ENCODE results near the gene VAV2.
A peak's percentile ranks its signal among the peaks of the same experiment; 100 is the strongest.

Gene VAV2

DNA sequence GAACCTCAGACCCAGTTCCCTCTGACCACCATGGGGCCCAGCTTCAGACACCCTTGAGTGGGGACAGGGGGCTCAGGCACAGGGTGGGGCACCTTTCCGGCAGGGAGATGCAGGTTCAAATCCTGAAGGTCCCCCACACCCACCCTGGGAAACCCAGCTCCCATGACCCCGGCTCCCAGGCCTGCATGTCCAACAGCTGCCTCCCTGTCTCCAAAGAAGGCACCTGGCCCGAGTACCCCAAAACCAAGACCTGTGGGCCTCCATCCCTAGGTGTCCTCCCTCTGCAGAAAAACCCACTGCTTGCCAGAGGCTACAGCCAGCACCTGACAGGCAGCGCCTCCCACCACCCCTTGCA, 38.5 kb downstream of the VAV2 start:
- H3K9ac ChIP-seq (ENCODE audit: low read length): peak overlapping the region; percentile 40; the same call in 1 of the 2 replicates
- H4K20me1 ChIP-seq (ENCODE audit: low read depth, low read length): no peaks in the 10 kb centered on the region
- peaks cover 58% of the 10 kb centered on the region for H3K79me2 ChIP-seq (ENCODE audit: insufficient read depth, low read length)
- peaks cover 36% of the 10 kb centered on the region for H3F3A ChIP-seq (ENCODE audit: insufficient read depth)
- H2AFZ ChIP-seq (ENCODE audit: low read depth, low read length, severe bottlenecking): no peak overlapping the region
- H3K9me2 ChIP-seq (replicated peaks; ENCODE audit: insufficient read depth, low read length): no peaks in the 10 kb centered on the region
- H3K9me3 ChIP-seq (ENCODE audit: insufficient read depth, low read length): no peaks in the 10 kb centered on the region
- H3K27me3 ChIP-seq (ENCODE audit: low read length): no peaks in the 10 kb centered on the region
- H3K4me2 ChIP-seq (ENCODE audit: low read depth, low read length, poor library complexity, severe bottlenecking): peak overlapping the region; percentile 54
- H3K27ac ChIP-seq (ENCODE audit: low read depth, low read length): peak overlapping the region; percentile 99
- no peaks in the 10 kb centered on the region for H3K36me3 ChIP-seq (ENCODE audit: low read length)
- TF ChIP-seq EZH2phosphoT487 (conservative IDR thresholded peaks at IDR 0.05; ENCODE audit: low read length): no peak
- TF ChIP-seq, protein P1, sequence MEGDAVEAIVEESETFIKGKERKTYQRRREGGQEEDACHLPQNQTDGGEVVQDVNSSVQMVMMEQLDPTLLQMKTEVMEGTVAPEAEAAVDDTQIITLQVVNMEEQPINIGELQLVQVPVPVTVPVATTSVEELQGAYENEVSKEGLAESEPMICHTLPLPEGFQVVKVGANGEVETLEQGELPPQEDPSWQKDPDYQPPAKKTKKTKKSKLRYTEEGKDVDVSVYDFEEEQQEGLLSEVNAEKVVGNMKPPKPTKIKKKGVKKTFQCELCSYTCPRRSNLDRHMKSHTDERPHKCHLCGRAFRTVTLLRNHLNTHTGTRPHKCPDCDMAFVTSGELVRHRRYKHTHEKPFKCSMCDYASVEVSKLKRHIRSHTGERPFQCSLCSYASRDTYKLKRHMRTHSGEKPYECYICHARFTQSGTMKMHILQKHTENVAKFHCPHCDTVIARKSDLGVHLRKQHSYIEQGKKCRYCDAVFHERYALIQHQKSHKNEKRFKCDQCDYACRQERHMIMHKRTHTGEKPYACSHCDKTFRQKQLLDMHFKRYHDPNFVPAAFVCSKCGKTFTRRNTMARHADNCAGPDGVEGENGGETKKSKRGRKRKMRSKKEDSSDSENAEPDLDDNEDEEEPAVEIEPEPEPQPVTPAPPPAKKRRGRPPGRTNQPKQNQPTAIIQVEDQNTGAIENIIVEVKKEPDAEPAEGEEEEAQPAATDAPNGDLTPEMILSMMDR (IDR thresholded peaks at IDR 0.05; ENCODE audit: insufficient read depth, low read length, poor library complexity, severe bottlenecking): no peak
- H3K4me3 ChIP-seq (ENCODE audit: insufficient read depth, low read length, poor library complexity, severe bottlenecking): no peak overlapping the region

DNA sequence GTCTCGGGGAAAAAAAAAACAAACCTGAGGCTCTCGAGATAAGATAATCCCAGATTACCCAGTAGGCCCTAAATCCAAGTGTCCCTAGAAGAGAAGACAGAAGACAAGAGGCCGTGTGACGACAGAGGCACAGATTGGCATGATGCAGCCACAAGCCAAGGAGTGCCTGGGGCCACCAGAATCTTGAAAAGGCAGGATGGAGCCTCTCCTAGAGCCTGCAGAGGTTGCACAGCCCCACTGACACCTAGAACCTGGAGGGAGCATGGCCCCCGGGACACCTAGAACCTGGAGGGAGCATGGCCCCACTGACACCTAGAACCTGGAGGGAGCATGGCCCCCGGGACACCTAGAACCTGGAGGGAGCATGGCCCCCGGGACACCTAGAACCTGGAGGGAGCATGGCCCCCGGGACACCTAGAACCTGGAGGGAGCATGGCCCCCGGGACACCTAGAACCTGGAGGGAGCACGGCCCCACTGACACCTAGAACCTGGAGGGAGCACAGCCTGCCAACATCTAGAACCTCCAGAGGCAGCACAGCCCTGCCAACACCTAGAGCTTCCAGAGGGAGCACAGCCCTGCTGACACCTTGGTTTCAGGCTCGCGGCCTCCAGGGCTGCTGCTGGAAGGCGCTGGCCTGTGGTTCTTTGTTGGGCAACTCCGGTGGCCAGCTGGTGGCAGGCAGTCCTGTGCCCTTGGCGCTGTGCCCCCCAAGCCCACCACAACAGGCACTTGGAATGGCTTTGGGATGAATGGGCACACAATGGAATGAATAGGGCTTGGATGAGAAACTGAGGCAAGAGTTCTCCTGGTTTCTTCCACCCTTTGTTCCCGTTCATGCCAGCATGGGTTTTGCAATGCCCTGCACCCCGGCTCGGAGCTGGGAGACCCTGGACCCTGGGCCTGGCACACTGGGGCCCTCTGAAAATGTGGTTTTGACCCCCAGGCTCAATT, 39.2 kb downstream of the VAV2 start:
- TF ChIP-seq EZH2phosphoT487 (conservative IDR thresholded peaks at IDR 0.05; ENCODE audit: low read length): no peak
- TF ChIP-seq, protein P1 (IDR thresholded peaks at IDR 0.05; ENCODE audit: insufficient read depth, low read length, poor library complexity, severe bottlenecking): no peak
- Histone ChIP-seq H3K9ac (ENCODE audit: low read length) (no peak overlapping the region), H3K9me3 (ENCODE audit: insufficient read depth, low read length) (no peaks in the 10 kb centered on the region), H3K36me3 (ENCODE audit: low read length) (no peaks in the 10 kb centered on the region), H3K4me3 (ENCODE audit: insufficient read depth, low read length, poor library complexity, severe bottlenecking) (no peak overlapping the region), H4K20me1 (ENCODE audit: low read depth, low read length) (no peaks in the 10 kb centered on the region), H3K27ac (ENCODE audit: low read depth, low read length) (peak overlapping the region; percentile 99), H3K9me2 (replicated peaks; ENCODE audit: insufficient read depth, low read length) (no peaks in the 10 kb centered on the region), H3K4me2 (ENCODE audit: low read depth, low read length, poor library complexity, severe bottlenecking) (no peak overlapping the region), H3K27me3 (ENCODE audit: low read length) (no peaks in the 10 kb centered on the region), H3F3A (ENCODE audit: insufficient read depth) (peaks cover 33% of the 10 kb centered on the region), H3K79me2 (ENCODE audit: insufficient read depth, low read length) (peaks cover 63% of the 10 kb centered on the region), H2AFZ (ENCODE audit: low read depth, low read length, severe bottlenecking) (no peak overlapping the region)

DNA sequence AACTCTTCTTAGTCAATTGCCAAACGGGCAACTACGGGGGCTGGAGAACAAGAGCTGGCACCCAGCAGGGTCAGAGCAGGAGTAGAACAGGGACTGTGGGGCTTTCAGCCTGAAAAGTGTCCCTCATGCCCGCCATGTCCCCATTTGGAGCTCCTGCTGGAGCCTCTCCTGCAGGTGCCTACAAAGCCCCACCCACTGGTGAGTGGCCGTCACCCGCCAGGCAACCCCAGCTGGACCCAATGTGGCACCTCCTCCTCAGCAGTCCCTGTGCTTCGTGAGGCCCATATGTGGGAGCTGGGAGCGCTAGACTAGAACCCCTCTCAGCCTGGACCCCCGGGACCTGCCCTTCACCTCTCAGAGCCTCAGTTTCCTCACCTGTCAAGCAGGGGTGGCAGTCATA, 40.9 kb downstream of the VAV2 start:
- no peaks in the 10 kb centered on the region for H3K36me3 ChIP-seq (ENCODE audit: low read length)
- H3K4me2 ChIP-seq (ENCODE audit: low read depth, low read length, poor library complexity, severe bottlenecking): no peak overlapping the region
- H3K9me2 ChIP-seq (replicated peaks; ENCODE audit: insufficient read depth, low read length): no peaks in the 10 kb centered on the region
- peaks cover 66% of the 10 kb centered on the region for H3K79me2 ChIP-seq (ENCODE audit: insufficient read depth, low read length)
- no peak overlapping the region for H3K4me3 ChIP-seq (ENCODE audit: insufficient read depth, low read length, poor library complexity, severe bottlenecking)
- no peak overlapping the region; the same call in 1 of the 2 replicates for H3K27ac ChIP-seq (ENCODE audit: low read depth, low read length)
- H3F3A ChIP-seq (ENCODE audit: insufficient read depth): peaks cover 19% of the 10 kb centered on the region
- no peaks in the 10 kb centered on the region for H4K20me1 ChIP-seq (ENCODE audit: low read depth, low read length)
- H3K9ac ChIP-seq (ENCODE audit: low read length): no peak overlapping the region
- TF ChIP-seq, protein P1 (IDR thresholded peaks at IDR 0.05; ENCODE audit: insufficient read depth, low read length, poor library complexity, severe bottlenecking): no peak
- TF ChIP-seq EZH2phosphoT487 (conservative IDR thresholded peaks at IDR 0.05; ENCODE audit: low read length): no peak
- no peaks in the 10 kb centered on the region for H3K27me3 ChIP-seq (ENCODE audit: low read length)
- H3K9me3 ChIP-seq (ENCODE audit: insufficient read depth, low read length): no peaks in the 10 kb centered on the region
- no peak overlapping the region for H2AFZ ChIP-seq (ENCODE audit: low read depth, low read length, severe bottlenecking)
